ENCODE results near the gene VSTM4.

DNA sequence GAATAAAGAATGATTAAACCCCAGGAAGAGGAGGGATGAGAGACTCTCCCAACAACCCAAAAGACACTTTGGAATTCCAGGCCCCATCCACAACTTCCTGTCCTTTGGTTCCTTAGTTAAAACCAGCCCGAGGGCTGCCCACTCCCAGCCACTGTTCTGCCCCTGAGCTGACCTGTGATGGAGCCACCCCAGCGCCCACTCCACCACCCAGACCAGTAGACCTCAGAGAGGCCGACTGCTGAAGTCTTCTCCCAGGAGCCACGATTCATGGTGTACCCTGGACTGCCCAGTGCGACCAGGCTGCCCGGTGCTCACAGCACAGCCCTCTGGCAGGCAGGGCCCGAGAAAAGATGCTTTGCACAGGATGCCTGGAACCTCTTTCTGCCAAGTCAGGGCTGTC is 6.7 kb downstream of the VSTM4 start:
- TF ChIP-seq, protein P1, sequence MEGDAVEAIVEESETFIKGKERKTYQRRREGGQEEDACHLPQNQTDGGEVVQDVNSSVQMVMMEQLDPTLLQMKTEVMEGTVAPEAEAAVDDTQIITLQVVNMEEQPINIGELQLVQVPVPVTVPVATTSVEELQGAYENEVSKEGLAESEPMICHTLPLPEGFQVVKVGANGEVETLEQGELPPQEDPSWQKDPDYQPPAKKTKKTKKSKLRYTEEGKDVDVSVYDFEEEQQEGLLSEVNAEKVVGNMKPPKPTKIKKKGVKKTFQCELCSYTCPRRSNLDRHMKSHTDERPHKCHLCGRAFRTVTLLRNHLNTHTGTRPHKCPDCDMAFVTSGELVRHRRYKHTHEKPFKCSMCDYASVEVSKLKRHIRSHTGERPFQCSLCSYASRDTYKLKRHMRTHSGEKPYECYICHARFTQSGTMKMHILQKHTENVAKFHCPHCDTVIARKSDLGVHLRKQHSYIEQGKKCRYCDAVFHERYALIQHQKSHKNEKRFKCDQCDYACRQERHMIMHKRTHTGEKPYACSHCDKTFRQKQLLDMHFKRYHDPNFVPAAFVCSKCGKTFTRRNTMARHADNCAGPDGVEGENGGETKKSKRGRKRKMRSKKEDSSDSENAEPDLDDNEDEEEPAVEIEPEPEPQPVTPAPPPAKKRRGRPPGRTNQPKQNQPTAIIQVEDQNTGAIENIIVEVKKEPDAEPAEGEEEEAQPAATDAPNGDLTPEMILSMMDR (optimal IDR thresholded peaks at IDR 0.05 in 1 of 3, IDR thresholded peaks at IDR 0.05 in 1 of 3, conservative IDR thresholded peaks at IDR 0.05 in 1 of 3; ENCODE audit: extremely low read depth in 1 of 3, insufficient read depth in 2 of 3, low read length in 3 of 3) = no peak
- TF ChIP-seq EZH2 (IDR thresholded peaks at IDR 0.05; ENCODE audit: low read length) = no peak
